Measurements from ENCODE around the gene CENPN. TPM values are rescaled to one million over a fixed set of nuclear protein-coding genes. Genes with fewer than 3 reads are reported as not detected.

The CENPN gene
- total RNA-seq = 6.5 TPM

GRCh38 chr16:81006813-81007695, at the start of gene CENPN, which contains the start of gene CMC2:
Gene CENPN, plus strand, starts transcription at chr16:81007214. Its CDS starts 4,726 bp downstream, at chr16:81011940.
Gene CMC2, minus strand, starts transcription at chr16:81006885. Its CDS starts 9,491 bp downstream, at chr16:80997394.

GRCh38 chr16:81035398-81035974, 28.5 kb downstream of the CENPN start, which contains the start of gene ATMIN:
Gene ATMIN, plus strand, starts transcription at chr16:81035842. Its CDS starts 29 bp downstream, at chr16:81035871.

GRCh38 chr16:81077076-81077940, 70.3 kb downstream of the CENPN start, which contains the start of gene C16orf46:
Gene C16orf46, minus strand, starts transcription at chr16:81077238. Its CDS starts 13,283 bp downstream, at chr16:81063955.

Small RNAs within 50 kb of the gene (small RNA-seq; reads per million reads assigned to genes)
- not detected for gene AC092718.3 (ENCODE audit: low replicate concordance)

Other genes with a start within 250 kb of the CENPN start
- gene CDYL2, start 202.6 kb upstream of the CENPN start, total RNA-seq = 6.4 TPM
- 51.9 TPM for gene CMC2, start 329 bp upstream of the CENPN start, total RNA-seq
- 29.7 TPM for gene ATMIN, start 28.6 kb downstream of the CENPN start, total RNA-seq
- 2.8 TPM for gene C16orf46, start 70.0 kb downstream of the CENPN start, total RNA-seq
- gene GCSH, start 89.2 kb downstream of the CENPN start, total RNA-seq = 21.0 TPM
- 3.2 TPM for gene BCO1, start 231.5 kb downstream of the CENPN start, total RNA-seq

Data from metanephros (tissue), 2 donors.